NCI-H187 (cell line): ENCODE results near the gene CAMSAP3.
"Not testable (repeated sequence)": the region's sequence is repeated elsewhere in the genome, so short reads cannot be mapped to it uniquely, and the experiment has no call there.

Experiments used
- DNase-seq, 2 experiments: peaks; one replicate each; lab custom pipeline; 2025; lab: John Stamatoyannopoulos, UW

Gene CAMSAP3

DNA sequence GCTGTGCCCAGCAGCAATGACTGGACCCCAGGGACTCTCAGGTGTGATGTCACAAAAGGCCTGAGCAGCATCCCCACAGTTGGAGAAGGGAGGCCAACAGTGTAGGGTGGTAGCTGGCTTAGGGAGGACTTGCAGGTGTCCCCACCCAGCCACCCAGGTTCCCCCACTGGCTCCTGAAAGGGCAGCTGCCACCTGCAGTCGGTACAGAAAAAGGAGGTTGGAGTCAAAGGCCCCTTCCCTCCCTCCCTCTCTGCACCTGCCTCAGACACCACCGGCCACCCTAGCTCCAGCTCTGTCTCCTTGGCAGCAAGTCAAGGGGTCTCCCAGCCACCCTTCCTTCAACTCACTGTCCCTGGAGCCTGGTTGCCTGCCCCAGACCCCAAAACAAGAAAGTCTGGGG is 38.0 kb downstream of the CAMSAP3 start, which contains the start of gene PCP2:
TSS of gene PCP2 (minus strand) at position 22 of the 400 bp plus-strand sequence. CDS start 262 bp downstream, outside the sequence.
- DNase-seq, result no peak

DNA sequence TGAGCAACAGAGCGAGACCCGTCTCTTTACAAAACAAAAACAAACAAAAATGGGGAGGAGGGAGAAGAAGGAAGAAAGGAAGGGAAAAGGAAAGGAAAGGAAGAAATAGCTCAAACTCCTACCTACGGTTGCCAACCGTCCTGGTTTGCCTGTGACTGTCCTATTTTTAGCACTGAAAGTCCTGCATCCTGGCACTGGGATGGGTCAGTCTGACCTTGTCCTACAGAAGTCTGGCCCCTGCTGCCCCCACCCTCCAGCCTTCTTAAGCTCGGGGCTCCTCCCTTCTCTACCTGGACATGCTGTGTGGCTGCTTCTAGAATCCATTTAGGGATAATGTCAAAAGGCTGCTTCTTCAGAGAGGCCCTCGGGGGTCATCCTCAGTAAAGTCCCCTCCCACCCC is 40.0 kb downstream of the CAMSAP3 start:
- no peak for DNase-seq

DNA sequence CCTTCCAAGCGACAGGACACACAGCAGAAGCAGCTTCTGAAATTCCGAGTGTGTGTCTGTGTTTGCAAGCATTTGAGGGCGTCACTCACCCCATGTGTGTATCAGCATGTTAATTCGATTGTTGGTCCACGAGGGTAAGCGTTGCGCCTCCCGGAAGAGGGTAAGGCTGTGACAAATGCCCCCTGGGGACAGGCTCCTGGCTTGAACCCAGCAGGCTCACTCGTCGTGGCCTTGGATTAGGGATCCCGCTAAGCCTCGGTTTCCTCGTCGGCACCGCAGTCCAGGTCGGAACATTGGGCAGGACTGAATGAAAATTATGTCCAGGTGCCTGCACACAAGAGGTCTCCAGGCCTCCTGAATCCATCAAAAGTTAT is 40.6 kb downstream of the CAMSAP3 start:
- no peak for DNase-seq

DNA sequence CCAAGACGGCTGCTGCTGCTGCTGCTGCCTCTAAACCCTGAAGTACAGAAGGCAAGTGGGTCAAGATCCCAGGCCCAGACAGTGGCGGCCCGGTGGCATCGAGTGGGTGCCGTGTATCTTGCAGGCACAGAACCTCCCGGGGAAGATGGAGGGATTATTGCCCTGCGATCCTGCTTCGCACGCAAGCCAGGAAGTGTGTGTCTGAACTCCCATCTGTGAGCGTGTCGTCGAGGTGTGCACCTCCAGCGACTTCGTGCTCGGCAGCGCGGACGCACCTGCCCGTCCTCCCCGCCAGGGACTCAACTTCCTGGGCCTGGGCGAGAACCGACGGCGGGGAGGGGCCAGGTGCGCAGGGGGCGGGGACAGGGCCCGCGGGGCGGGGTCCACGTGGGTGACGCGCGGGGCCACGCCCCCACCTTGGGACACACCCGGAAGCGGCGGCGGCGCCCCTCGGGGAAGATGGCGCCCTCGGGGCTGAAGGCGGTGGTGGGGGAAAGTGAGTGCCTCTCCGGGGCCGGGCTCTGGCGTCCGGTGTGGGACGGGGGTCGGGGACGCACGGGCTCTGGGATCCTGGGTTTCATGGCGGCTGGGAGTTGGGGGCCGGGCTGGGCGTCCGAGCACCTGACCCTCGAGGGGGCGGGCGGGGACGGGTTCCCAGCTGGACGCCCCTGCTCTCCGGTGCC is 41.2 kb downstream of the CAMSAP3 start, which contains the start of gene STXBP2:
TSS of gene STXBP2 (plus strand) at position 420 of the 683 bp plus-strand sequence. CDS start at position 460, 40 bp downstream.
- peak; percentile 25 to 43 for DNase-seq

DNA sequence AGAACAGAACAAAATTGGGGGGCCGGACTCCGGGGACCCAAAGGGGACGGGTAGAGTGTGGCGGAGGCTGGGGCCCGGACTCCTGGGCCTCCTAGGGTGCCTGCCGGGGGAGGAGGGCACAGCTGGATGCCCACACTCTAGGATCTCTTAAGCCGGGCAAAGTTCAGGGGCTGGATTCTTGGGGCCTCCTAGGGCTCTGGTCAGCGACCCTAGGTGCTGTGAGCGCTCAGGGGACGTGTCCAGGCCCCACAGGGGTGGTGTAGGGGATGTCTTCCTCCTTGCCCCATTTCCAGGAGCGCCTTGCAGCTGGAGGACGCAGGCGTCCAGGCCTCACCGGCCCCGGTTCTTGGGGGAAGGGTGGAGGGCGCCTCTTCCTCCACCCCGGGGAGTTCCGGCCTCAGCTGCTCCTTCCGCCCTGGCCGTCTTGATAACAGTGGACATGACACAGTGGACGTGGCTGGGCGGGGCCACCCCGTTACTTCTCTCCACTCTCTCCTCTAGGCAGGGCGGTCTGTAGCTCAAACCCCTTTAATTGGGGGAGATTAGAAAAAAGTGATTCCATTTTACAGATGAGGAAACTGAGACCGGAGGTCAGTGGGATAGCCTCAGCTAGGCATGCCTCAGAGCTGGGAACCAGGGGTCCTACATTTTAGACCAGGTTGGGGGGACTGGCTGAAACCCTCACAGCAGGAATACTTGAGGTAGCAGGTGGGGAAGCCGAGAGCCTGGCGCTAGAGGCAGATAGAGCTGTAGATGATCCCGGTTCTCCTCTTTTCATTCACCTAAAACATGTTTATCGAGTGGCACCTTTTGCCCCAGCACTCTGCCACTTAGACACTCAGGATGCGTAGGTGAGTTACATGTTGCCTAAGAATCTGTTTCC is 42.0 kb downstream of the CAMSAP3 start:
- DNase-seq, result no peak

DNA sequence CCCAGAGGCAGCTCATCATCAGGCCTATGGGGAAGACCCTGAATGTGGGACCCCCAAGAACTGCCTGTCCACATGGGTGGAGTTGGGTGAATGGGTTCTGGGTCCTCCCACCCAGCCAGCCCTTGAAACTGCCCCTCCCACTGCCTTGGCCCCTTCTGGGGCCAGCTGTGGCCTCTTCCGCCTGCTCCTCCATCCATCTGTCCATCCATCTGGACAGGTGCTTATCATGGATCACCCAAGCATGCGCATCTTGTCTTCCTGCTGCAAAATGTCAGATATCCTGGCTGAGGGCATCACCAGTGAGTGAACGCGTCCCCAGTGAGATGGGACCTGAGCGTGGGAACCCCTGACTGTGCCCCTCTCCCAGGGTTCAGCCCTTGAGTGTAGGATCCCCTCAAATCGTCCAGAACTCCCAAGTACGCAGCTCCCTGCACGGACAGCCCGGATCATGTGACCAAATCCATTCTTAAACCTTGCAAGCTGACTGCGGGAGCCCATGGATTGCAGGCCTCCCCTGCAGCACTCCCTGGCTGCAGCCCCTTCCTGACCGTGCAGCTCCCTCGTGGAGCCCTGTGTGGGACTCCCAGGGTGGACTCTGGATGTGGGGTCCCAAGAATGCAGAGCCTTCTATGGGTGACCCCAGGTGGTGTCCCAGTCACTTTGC is 43.3 kb downstream of the CAMSAP3 start:
- no peak for DNase-seq

DNA sequence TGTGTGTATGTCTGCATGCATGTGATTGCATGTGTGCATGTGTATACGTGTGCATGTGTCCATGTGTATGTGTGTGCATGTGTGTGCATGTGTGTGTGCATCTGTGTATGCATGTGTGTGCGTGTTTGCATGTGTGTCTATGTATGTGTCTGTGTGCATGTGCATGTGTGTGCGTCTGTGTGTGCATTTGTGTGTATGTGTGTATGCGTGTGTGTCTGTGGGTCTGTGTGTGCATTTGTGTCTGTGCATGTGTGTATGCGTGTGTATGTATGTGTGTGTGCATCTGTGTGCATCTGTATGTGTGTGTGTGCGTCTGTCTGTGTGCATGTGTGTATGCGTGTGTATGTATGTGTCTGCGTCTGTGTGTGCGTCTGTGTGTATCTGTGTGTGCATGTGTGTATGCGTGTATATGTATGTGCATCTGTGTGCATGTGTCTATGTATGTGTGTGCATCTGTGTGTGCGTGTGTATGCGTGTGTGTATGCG is 44.2 kb downstream of the CAMSAP3 start:
- DNase-seq, result no peak

DNA sequence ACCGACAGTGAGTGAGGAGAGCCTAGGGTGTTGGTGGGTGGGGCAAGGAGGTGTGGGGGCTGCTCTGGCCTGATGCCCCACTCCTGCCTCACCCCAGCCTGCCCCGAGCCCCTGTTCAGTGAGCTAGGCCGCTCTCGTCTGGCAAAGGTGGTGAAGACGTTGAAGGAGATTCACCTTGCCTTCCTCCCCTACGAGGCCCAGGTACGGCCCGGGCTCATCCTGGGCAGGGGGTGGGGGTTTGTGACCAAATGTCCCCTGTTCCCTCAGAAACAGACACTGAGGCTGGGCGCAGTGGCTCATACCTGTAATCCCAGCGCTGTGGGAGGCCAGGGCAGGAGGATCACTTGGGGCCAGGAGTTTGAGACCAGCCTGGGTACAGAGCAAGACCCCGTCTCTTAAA is 45.1 kb downstream of the CAMSAP3 start:
- DNase-seq, result no peak

DNA sequence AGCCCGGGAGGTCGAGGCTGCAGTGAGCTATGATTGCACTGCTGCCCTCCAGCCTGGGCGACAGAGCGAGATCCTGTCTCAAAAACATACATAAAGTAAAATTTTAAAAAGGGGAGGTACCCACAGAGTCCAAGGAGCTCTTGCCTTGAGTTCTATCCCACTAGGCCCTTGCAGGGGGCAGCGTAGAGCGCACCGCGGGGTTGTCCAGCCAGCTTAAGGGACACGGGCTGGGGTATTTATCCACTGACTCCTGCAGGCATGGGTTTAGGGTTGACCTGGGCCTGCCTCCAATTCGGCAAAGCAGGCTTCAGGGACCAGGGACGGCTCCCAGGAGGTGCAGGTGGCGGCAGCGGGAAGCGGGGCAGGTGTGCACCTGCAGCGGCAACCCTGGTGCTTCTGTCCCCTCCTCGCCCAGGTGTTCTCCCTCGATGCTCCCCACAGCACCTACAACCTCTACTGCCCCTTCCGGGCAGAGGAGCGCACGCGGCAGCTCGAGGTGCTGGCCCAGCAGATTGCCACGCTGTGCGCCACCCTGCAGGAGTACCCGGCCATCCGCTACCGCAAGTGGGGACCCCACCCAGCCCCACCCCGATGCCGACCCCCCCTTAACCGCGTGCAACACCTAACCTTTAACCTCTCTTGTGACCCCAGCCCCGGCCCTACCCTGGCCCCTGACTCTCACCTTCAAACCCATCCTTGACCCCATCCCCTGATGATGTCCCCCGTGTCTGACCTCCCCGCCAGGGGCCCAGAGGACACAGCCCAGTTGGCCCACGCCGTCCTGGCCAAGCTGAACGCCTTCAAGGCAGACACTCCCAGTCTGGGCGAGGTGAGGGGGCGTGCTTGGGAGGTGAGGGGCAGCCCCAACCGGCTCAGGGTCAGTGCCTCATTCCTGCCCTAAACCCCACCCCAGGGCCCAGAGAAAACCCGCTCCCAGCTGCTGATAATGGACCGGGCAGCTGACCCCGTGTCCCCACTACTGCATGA is 45.9 kb downstream of the CAMSAP3 start:
- DNase-seq, result no peak

DNA sequence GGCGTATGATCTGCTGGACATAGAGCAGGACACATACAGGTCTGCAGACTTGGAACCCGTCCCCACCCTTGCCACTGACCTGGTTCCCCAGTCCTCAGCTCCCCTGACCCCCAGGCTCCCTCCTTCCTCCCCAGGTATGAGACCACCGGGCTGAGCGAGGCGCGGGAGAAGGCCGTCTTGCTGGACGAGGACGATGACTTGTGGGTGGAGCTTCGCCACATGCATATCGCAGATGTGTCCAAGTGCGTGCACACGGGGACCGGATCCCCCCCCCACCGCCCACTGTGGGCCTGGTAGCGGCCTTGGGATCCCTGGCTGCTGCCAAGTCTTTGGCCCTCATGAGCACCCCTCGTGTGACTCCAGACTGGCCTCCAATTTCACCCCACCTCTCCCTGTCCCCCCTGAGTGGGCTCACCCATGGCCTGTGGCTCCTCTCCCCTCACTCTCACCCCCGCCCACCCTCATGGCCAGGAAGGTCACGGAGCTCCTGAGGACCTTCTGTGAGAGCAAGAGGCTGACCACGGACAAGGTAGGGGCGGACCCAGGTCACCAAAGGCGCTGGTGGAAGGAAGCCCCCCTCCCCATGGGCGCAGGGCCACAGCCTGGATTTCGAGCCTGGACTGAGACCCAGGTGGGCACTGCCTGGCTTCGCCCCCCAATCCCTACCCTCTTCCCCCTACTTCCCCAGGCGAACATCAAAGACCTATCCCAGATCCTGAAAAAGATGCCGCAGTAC is 46.8 kb downstream of the CAMSAP3 start:
- no peak for DNase-seq

DNA sequence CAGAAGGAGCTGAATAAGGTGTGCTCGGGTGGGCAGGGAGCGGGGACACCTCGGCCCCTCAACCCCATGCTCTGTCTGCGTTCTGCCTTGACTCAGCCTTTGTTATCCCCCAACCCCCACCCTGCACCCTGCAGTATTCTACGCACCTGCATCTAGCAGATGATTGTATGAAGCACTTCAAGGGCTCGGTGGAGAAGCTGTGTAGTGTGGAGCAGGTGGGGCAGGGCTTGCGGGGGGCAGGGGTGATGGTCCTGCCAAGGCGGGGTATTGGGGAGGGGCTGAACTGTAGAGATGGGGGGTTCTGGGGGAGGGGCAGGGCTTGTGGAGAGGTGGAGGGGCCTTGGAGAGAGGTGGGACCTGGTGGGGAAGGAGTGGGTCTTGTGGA is 47.4 kb downstream of the CAMSAP3 start:
- DNase-seq, result no peak

DNA sequence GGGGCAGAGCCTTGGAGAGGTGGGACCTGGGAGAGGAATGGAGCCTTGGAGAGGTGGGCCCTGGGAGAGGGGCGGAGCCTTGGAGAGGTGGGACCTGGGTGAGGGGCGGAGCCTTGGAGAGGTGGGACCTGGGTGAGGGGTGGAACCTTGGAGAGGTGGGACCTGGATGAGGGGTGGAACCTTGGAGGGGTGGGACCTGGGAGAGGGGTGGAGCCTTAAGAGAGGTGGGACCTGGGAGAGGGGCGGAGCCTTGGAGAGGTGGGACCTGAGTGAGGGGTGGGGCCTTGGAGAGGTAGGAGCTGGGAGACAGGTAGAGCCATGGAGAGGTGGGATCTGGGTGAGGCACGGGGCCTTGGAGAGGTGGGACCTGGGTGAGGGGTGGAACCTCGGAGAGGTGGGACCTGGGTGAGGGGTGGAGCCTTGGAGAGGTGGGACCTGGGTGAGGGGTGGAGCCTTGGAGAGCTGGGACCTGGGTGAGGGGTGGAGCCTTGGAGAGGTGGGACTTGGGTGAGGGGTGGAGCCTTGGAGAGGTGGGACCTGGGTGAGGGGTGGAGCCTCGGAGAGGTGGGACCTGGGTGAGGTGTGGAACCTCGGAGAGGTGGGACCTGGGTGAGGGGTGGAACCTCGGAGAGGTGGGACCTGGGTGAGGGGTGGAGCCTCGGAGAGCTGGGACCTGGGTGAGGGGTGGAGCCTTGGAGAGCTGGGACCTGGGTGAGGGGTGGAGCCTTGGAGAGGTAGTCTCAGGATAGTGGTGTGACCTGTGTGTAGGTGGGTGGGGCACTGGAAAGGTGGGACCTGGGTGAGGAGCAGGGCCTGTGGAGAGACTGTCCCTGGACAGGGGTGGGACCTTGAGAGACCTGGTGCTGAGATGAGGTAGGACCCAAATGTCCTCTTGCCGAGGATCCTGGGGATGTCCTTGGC is 48.2 kb downstream of the CAMSAP3 start:
- not testable (repeated sequence) for DNase-seq

DNA sequence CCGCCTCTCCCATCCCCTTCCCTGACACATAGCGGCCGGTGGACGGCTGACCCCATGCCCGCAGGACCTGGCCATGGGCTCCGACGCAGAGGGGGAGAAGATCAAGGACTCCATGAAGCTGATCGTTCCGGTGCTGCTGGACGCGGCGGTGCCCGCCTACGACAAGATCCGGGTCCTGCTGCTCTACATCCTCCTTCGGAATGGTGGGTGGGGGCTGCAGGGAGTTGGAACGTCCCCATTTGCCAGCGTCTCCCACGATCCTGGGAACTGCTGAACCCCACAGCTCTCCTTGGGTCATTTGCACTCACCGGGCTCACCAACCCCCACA is 48.9 kb downstream of the CAMSAP3 start:
- no peak for DNase-seq

DNA sequence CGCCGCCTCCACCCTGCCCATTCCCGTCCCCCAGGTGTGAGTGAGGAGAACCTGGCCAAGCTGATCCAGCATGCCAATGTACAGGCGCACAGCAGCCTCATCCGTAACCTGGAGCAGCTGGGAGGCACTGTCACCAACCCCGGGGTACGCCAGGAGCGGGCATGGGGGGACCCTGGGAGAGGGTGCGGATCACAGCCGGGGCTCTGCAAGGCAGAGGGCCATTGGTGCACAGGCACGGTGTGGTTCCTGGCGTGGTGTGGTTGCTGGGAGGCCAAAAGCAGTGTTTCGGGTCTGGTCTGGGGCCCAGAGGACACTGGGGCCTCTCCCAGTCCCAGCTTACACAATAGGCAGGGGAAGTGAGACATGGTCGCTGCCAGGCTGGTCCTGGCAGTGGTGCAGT is 49.5 kb downstream of the CAMSAP3 start:
- no peak for DNase-seq

DNA sequence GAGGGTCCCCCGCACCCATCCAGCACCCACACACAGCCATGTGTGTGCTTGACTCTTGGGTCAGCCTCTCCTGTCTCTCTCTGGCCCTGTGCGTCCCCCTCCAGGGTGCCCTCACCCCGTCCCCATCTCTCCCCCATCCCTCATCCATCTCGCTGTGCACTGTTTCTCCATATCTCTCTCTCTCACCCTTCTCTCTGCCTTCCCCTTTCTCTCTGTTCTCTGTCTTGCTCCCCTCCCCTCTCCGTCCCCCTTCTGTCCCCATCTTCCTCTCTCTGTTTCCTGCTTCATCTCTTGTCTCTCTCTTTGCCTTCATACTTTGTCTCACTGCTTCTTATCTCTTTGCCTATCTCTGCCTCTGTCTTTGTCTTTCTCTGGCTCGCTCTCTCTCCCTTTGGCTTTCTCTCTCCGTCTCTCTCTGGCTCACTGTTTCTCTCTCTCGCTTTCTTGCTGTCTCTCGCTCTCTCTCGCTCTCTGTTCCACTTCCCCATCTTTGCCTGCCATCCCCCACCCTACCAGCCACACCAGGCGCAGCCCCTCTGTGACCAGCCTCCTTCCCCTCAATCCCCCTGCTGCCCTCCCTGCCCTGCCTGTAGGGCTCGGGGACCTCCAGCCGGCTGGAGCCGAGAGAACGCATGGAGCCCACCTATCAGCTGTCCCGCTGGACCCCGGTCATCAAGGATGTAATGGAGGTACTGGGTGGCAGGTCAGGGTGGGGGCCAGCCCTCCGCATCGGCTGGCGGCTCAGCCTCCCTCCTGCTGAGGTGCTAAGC is 50.2 kb downstream of the CAMSAP3 start:
- no peak for DNase-seq

DNA sequence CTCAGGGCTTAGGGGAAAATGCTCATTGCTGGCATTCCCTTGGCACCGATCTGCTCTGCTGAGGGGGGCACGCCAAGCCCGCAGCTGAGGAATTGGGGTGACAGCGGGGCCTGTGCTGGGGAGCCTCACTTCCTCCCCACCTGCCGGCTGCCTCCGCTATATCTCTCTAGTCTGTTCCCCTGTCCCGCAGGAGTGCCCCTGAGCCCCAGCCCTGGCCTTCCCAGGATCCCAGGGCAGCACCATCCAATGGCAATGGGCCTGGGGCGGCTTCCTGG is 50.7 kb downstream of the CAMSAP3 start:
- DNase-seq, result no peak

DNA sequence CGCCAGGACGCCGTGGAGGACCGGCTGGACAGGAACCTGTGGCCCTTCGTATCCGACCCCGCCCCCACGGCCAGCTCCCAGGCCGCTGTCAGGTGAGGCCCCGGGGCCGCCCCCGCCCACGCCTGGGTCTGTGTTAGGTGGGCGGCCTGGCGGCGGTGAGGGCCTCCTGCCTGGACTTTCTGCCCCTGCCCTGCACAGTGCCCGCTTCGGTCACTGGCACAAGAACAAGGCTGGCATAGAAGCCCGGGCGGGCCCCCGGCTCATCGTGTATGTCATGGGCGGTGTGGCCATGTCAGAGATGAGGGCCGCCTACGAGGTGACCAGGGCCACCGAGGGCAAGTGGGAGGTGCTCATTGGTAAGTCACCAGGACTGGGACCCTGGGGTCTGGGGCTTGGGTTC is 51.5 kb downstream of the CAMSAP3 start:
- DNase-seq, result no peak

DNA sequence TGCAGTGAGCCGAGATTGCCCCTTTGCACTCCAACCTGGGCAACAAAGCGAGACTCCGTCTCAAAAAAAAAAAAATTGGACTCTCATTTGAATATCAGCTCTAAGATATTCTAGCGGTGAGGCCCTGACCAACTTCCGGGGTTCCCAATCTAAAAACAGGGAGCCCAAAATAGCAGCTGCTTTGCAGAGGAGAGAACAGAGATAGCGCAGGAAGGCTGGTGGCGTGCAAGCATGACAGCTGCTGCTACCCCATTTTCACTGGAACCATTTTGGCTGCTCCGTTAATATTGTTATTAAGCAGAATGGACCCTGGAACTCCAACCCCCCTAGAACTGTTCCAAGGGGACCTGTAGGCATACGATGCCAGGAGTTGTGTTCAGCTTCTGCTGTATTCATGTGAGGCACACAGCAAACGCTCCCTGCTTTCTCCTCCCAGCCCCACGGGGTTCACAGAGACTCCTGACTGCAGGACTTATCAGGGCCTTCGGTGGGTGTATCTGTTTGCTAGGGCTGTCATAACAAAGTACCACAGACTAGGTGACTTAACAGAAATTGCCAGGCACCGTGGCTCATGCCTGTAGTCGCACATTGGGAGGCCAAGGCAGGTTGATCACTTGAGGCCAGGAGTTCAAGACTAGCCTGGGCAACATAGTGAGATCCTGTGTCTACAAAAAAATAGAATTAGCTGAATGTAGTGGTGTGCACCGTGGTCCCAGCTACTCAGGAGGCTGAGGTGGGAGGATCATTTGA is 52.8 kb downstream of the CAMSAP3 start:
- no peak for DNase-seq
